H9 (cell line): ENCODE results near the gene ADGRF1. TPM values are rescaled to one million over a fixed set of nuclear protein-coding genes. Genes with fewer than 3 reads are reported as not detected.

Experiments
- DNase-seq: peaks from one replicate; pipeline ENCODE4 v3.0.0-alpha.2; 2017
- H2AFZ ChIP-seq: one replicate; pipeline ENCODE4 v1.6.1; 2013; ENCODE audit warnings: mild to moderate bottlenecking, low read length, control low read depth, moderate library complexity
- H2AK5ac ChIP-seq: 2 replicates; pipeline ENCODE4 v1.6.1; 2013; ENCODE audit warnings: low read length, control low read depth, mixed read lengths; ENCODE audit not compliant: insufficient read length
- H2BK120ac ChIP-seq: one replicate; pipeline ENCODE4 v1.6.1; 2013; ENCODE audit warnings: low read depth, mild to moderate bottlenecking, low read length, control low read depth, inconsistent platforms; ENCODE audit not compliant: poor library complexity, severe bottlenecking
- H2BK12ac ChIP-seq: 2 replicates; pipeline ENCODE4 v1.6.1; 2013; ENCODE audit warnings: low read length, control low read depth, mixed read lengths, low read depth; ENCODE audit not compliant: insufficient read length
- H2BK15ac ChIP-seq: 2 replicates; pipeline ENCODE4 v1.6.1; 2013; ENCODE audit warnings: low read depth, low read length, control low read depth
- H2BK20ac ChIP-seq: one replicate; pipeline ENCODE4 v1.6.1; 2013; ENCODE audit warnings: low read depth, mild to moderate bottlenecking, low read length, control low read depth, inconsistent platforms; ENCODE audit not compliant: poor library complexity, severe bottlenecking
- H2BK5ac ChIP-seq: 2 replicates; pipeline ENCODE4 v1.6.1; 2013; ENCODE audit warnings: low read length, control low read depth, mixed read lengths; ENCODE audit not compliant: insufficient read length
- H3K14ac ChIP-seq: 2 replicates; pipeline ENCODE4 v1.6.1; 2013; ENCODE audit warnings: low read length, control low read depth; ENCODE audit not compliant: insufficient read depth
- H3K18ac ChIP-seq: 2 replicates; pipeline ENCODE4 v1.6.1; 2013; ENCODE audit warnings: low read depth, mild to moderate bottlenecking, mixed read lengths, low read length, control low read depth; ENCODE audit not compliant: insufficient read length
- H3K23ac ChIP-seq: 2 replicates; pipeline ENCODE4 v1.6.1; 2013; ENCODE audit warnings: low read length, control low read depth, mixed read lengths, low read depth; ENCODE audit not compliant: insufficient read length
- H3K23me2 ChIP-seq: 2 replicates; pipeline ENCODE4 v1.6.1; 2013; ENCODE audit warnings: low read depth, mild to moderate bottlenecking, mixed read lengths, low read length, control low read depth; ENCODE audit not compliant: insufficient read length, poor library complexity, severe bottlenecking
- H3K27ac ChIP-seq: 2 replicates; pipeline ENCODE4 v1.5.1; 2013; ENCODE audit warnings: low read length, control low read depth, mixed read lengths, low read depth; ENCODE audit not compliant: insufficient read length
- H3K27me3 ChIP-seq: 2 replicates; pipeline ENCODE4 v1.6.1; 2013; ENCODE audit warnings: low read length, control low read depth, inconsistent platforms; ENCODE audit not compliant: insufficient read depth
- H3K4ac ChIP-seq: 2 replicates; pipeline ENCODE4 v1.6.1; 2013; ENCODE audit warnings: low read depth, mild to moderate bottlenecking, control low read depth, inconsistent platforms, low read length, moderate library complexity
- H3K4me1 ChIP-seq: 2 replicates; pipeline ENCODE4 v1.6.1; 2013; ENCODE audit warnings: low read length, control low read depth, inconsistent platforms; ENCODE audit not compliant: insufficient read depth
- H3K4me2 ChIP-seq: 2 replicates; pipeline ENCODE4 v1.6.1; 2013; ENCODE audit warnings: low read length, control low read depth, mixed read lengths; ENCODE audit not compliant: insufficient read length, insufficient read depth
- H3K56ac ChIP-seq: 2 replicates; pipeline ENCODE4 v1.6.1; 2013; ENCODE audit warnings: low read depth, mild to moderate bottlenecking, mixed read lengths, low read length, control low read depth; ENCODE audit not compliant: insufficient read length
- H3K79me1 ChIP-seq: 2 replicates; pipeline ENCODE4 v1.6.1; 2013; ENCODE audit warnings: low read depth, mild to moderate bottlenecking, moderate library complexity, low read length, control low read depth, inconsistent platforms; ENCODE audit not compliant: insufficient read depth, poor library complexity, severe bottlenecking
- H3K79me2 ChIP-seq: 2 replicates; pipeline ENCODE4 v1.6.1; 2013; ENCODE audit warnings: low read length, control low read depth, inconsistent platforms; ENCODE audit not compliant: insufficient read depth
- H3K9ac ChIP-seq: 2 replicates; pipeline ENCODE4 v1.6.1; 2013; ENCODE audit warnings: low read length, control low read depth, mixed read lengths; ENCODE audit not compliant: insufficient read length; ENCODE audit errors: extremely low read depth
- H3K9me3 ChIP-seq: one replicate; pipeline ENCODE4 v1.6.1; 2013; ENCODE audit warnings: low read depth, low read length, inconsistent platforms; ENCODE audit not compliant: control insufficient read depth
- H3T11ph ChIP-seq: one replicate; pipeline ENCODE4 v1.6.1; 2013; ENCODE audit warnings: mild to moderate bottlenecking, low read length, control low read depth, inconsistent platforms
- H4K20me1 ChIP-seq: one replicate; pipeline ENCODE4 v1.6.1; 2013; ENCODE audit not compliant: control insufficient read depth, insufficient read length, insufficient read depth
- H4K5ac ChIP-seq: 2 replicates; pipeline ENCODE4 v1.6.1; 2013; ENCODE audit warnings: low read depth, mild to moderate bottlenecking, mixed read lengths, low read length, control low read depth; ENCODE audit not compliant: insufficient read length
- H4K8ac ChIP-seq: replicated peaks from 2 replicates; pipeline ENCODE4 v1.6.1; 2013; ENCODE audit warnings: low read length, control low read depth, mixed read lengths, low read depth; ENCODE audit not compliant: insufficient read length
- H4K91ac ChIP-seq: 2 replicates; pipeline ENCODE4 v1.6.1; 2013; ENCODE audit warnings: low read depth, mild to moderate bottlenecking, moderate library complexity, mixed read lengths, low read length, control low read depth; ENCODE audit not compliant: insufficient read length
- H3K27ac Mint-ChIP-seq, 3 experiments: 2 replicates in 2 of 3; 3 replicates in 1 of 3; pipeline ENCODE4 v1.8.0; 2020 to 2021; ENCODE audit warnings: mixed read lengths in 3 of 3, mild to moderate bottlenecking in 1 of 3, moderate library complexity in 1 of 3
- H3K27me3 Mint-ChIP-seq: 2 replicates; pipeline ENCODE4 v1.8.0; 2021; ENCODE audit warnings: low read depth, mild to moderate bottlenecking, moderate library complexity, mixed read lengths
- H3K36me3 Mint-ChIP-seq, 3 experiments: 2 replicates in 2 of 3; 3 replicates in 1 of 3; pipeline ENCODE4 v1.8.0; 2020 to 2021; ENCODE audit warnings: low read depth in 3 of 3, mixed read lengths in 3 of 3; ENCODE audit not compliant: insufficient read depth in 1 of 3
- H3K4me1 Mint-ChIP-seq, 2 experiments: 2 replicates each; pipeline ENCODE4 v1.8.0; 2020; ENCODE audit warnings: mixed read lengths in 2 of 2
- H3K4me3 Mint-ChIP-seq, 2 experiments: 2 replicates in 1 of 2; 3 replicates in 1 of 2; pipeline ENCODE4 v1.8.0; 2020 to 2021; ENCODE audit warnings: mild to moderate bottlenecking in 2 of 2, mixed read lengths in 2 of 2, moderate library complexity in 1 of 2
- H3K9me3 Mint-ChIP-seq, 2 experiments: 2 replicates in 1 of 2; 3 replicates in 1 of 2; pipeline ENCODE4 v1.8.0; 2020; ENCODE audit warnings: mild to moderate bottlenecking in 2 of 2, mixed read lengths in 2 of 2, moderate library complexity in 1 of 2
- CTCF ChIP-seq: fragments of 200-600 bp; sonication (generic); conservative IDR thresholded peaks from 3 replicates; pipeline ENCODE4 v1.8.0; 2021; ENCODE audit warnings: antibody characterized with exemption, mild to moderate bottlenecking
- WGBS: extraction: QIAGEN DNeasy Blood & Tissue Kit; methylation state at CpG from one replicate; pipeline ENCODE4 v1.1.7; 2013; ENCODE audit warnings: missing lambda C conversion rate, low lambda C conversion rate, mixed read lengths; ENCODE audit not compliant: insufficient read length; ENCODE audit errors: extremely low coverage; 5-methylcytosine and 5-hydroxymethylcytosine counted together
- total RNA-seq: library from RNA; stranded (reverse); gene quantifications from 2 replicates; pipeline ENCODE4 v1.2.1, GENCODE V29; 2021

Gene ADGRF1
- total RNA-seq, 1 experiment from 2014 or later, result not detected

- H2BK12ac ChIP-seq, result no peak overlapping the region
- no peak for DNase-seq
- H3K14ac ChIP-seq, result no peak overlapping the region
- H3K4me3 Mint-ChIP-seq, result no peak overlapping the region
- H3K56ac ChIP-seq, result no peak overlapping the region
- no peak overlapping the region for H3K23ac ChIP-seq
- H3K27ac Mint-ChIP-seq, result no peak overlapping the region
- H2AK5ac ChIP-seq, result no peak overlapping the region
- H2AFZ ChIP-seq, result no peak overlapping the region
- H4K8ac ChIP-seq, result no peak overlapping the region
- no peaks in the 10 kb centered on the region for H4K20me1 ChIP-seq
- H3K36me3 Mint-ChIP-seq, result no peaks in the 10 kb centered on the region
- no peak overlapping the region for H3K4ac ChIP-seq
- no peaks in the 10 kb centered on the region for H3K23me2 ChIP-seq
- H3K79me2 ChIP-seq, result no peaks in the 10 kb centered on the region
- no peak overlapping the region for H2BK15ac ChIP-seq
- H3K9me3 ChIP-seq, result no peaks in the 10 kb centered on the region
- no peaks in the 10 kb centered on the region for H3K9me3 Mint-ChIP-seq
- H3K27me3 ChIP-seq, result no peaks in the 10 kb centered on the region
- H3K18ac ChIP-seq, result no peak overlapping the region
- H2BK5ac ChIP-seq, result no peak overlapping the region
- H3K27me3 Mint-ChIP-seq, result no peaks in the 10 kb centered on the region; the same call in 1 of the 2 replicates
- H3K27ac ChIP-seq, result no peak overlapping the region
- H2BK20ac ChIP-seq, result no peak overlapping the region
- H4K91ac ChIP-seq, result no peak overlapping the region
- H2BK120ac ChIP-seq, result no peak overlapping the region
- WGBS, result no CpG with 5 or more reads among the region's 3 CpGs
- no peak overlapping the region for H3T11ph ChIP-seq
- H3K4me2 ChIP-seq, result no peak overlapping the region
- H3K9ac ChIP-seq, result no peak overlapping the region
- H3K79me1 ChIP-seq, result no peaks in the 10 kb centered on the region
- TF ChIP-seq CTCF, result no peak
- H4K5ac ChIP-seq, result no peak overlapping the region
- H3K4me1 ChIP-seq, result no peaks in the 10 kb centered on the region
- no peaks in the 10 kb centered on the region; a peak in 1 of 4 replicates for H3K4me1 Mint-ChIP-seq
Observed at GRCh38 chr6:47004463-47004862, 37.7 kb downstream of the ADGRF1 start.
